Activated naive CD8-positive, alpha-beta T cell treated with anti-CD3 and anti-CD28 coated beads for 36 hours (primary cell): Measurements from ENCODE around the gene BTG2. TPM values are rescaled to one million over a fixed set of nuclear protein-coding genes. Genes with fewer than 3 reads are reported as not detected.

ENCODE experiments used
- DNase-seq: peaks from one replicate; pipeline ENCODE4 v3.0.0; 2021
- H3K27ac Mint-ChIP-seq: one replicate; pipeline ENCODE4 v1.8.0; 2022; ENCODE audit warnings: mild to moderate bottlenecking, moderate library complexity, mixed read lengths
- H3K27me3 Mint-ChIP-seq: one replicate; pipeline ENCODE4 v1.8.0; 2022; ENCODE audit warnings: mild to moderate bottlenecking, mixed read lengths
- H3K36me3 Mint-ChIP-seq: one replicate; pipeline ENCODE4 v1.8.0; 2021; ENCODE audit warnings: mild to moderate bottlenecking, mixed read lengths
- H3K4me1 Mint-ChIP-seq: one replicate; pipeline ENCODE4 v1.8.0; 2021; ENCODE audit warnings: mixed read lengths
- H3K4me3 Mint-ChIP-seq: one replicate; pipeline ENCODE4 v1.8.0; 2022; ENCODE audit warnings: mild to moderate bottlenecking, moderate library complexity, mixed read lengths
- H3K9me3 Mint-ChIP-seq: one replicate; pipeline ENCODE4 v1.8.0; 2022; ENCODE audit warnings: mixed read lengths
- total RNA-seq, 2 experiments: library from RNA; stranded (reverse); gene quantifications; one replicate each; pipeline ENCODE4 v1.2.3, GENCODE V29; 2021

Gene BTG2
- total RNA-seq, 2 experiments from 2014 or later: 74.7 to 81.2 TPM

- Mint-ChIP-seq H3K9me3 (no peaks in the 10 kb centered on the region), H3K27ac (peak overlapping the region; percentile 92), H3K36me3 (no peaks in the 10 kb centered on the region), H3K27me3 (no peaks in the 10 kb centered on the region), H3K4me3 (peak overlapping the region; percentile 80), H3K4me1 (peaks cover 53% of the 10 kb centered on the region)
- no peak for DNase-seq
These were observed 22.6 kb downstream of the BTG2 start for GRCh38 chr1:203327684-203328457.

GRCh38 chr1:203328714-203329122 lies 23.4 kb downstream of the BTG2 start:
- H3K9me3 Mint-ChIP-seq: no peaks in the 10 kb centered on the region
- DNase-seq: no peak
- no peaks in the 10 kb centered on the region for H3K27me3 Mint-ChIP-seq
- H3K27ac Mint-ChIP-seq: peak overlapping the region; percentile 92
- no peaks in the 10 kb centered on the region for H3K36me3 Mint-ChIP-seq
- peaks cover 44% of the 10 kb centered on the region for H3K4me1 Mint-ChIP-seq
- H3K4me3 Mint-ChIP-seq: no peak overlapping the region

GRCh38 chr1:203331224-203331623 lies 25.9 kb downstream of the BTG2 start:
- DNase-seq: no peak
- H3K4me1 Mint-ChIP-seq: peaks cover 27% of the 10 kb centered on the region
- no peaks in the 10 kb centered on the region for H3K27me3 Mint-ChIP-seq
- H3K4me3 Mint-ChIP-seq: no peak overlapping the region
- H3K27ac Mint-ChIP-seq: no peak overlapping the region
- no peaks in the 10 kb centered on the region for H3K36me3 Mint-ChIP-seq
- H3K9me3 Mint-ChIP-seq: no peaks in the 10 kb centered on the region

- Mint-ChIP-seq H3K27ac (no peak overlapping the region), H3K4me3 (no peak overlapping the region), H3K36me3 (no peaks in the 10 kb centered on the region), H3K27me3 (no peaks in the 10 kb centered on the region), H3K4me1 (peaks cover 13% of the 10 kb centered on the region), H3K9me3 (no peaks in the 10 kb centered on the region)
- no peak for DNase-seq
These were observed 30.2 kb downstream of the BTG2 start for GRCh38 chr1:203335503-203335902.

GRCh38 chr1:203336097-203336496 lies 30.8 kb downstream of the BTG2 start:
- H3K4me3 Mint-ChIP-seq: no peak overlapping the region
- no peaks in the 10 kb centered on the region for H3K9me3 Mint-ChIP-seq
- DNase-seq: no peak
- peaks cover 13% of the 10 kb centered on the region for H3K4me1 Mint-ChIP-seq
- H3K27me3 Mint-ChIP-seq: no peaks in the 10 kb centered on the region
- no peak overlapping the region for H3K27ac Mint-ChIP-seq
- no peaks in the 10 kb centered on the region for H3K36me3 Mint-ChIP-seq

- H3K27ac Mint-ChIP-seq: no peak overlapping the region
- DNase-seq: peak; percentile 39
- H3K9me3 Mint-ChIP-seq: no peaks in the 10 kb centered on the region
- peaks cover 16% of the 10 kb centered on the region for H3K4me1 Mint-ChIP-seq
- H3K27me3 Mint-ChIP-seq: peaks cover 5% of the 10 kb centered on the region
- no peak overlapping the region for H3K4me3 Mint-ChIP-seq
- H3K36me3 Mint-ChIP-seq: no peaks in the 10 kb centered on the region
These were observed 33.2 kb downstream of the BTG2 start for GRCh38 chr1:203338335-203339036.

- Mint-ChIP-seq H3K4me3 (no peak overlapping the region), H3K27me3 (peaks cover 5% of the 10 kb centered on the region), H3K27ac (no peak overlapping the region), H3K36me3 (no peaks in the 10 kb centered on the region), H3K9me3 (no peaks in the 10 kb centered on the region), H3K4me1 (peaks cover 16% of the 10 kb centered on the region)
- peak; percentile 46 for DNase-seq
These were observed 34.9 kb downstream of the BTG2 start for GRCh38 chr1:203340112-203340790.

GRCh38 chr1:203342192-203342940 lies 37.0 kb downstream of the BTG2 start:
- Mint-ChIP-seq H3K4me3 (no peak overlapping the region), H3K27ac (no peak overlapping the region), H3K36me3 (no peaks in the 10 kb centered on the region), H3K27me3 (peaks cover 5% of the 10 kb centered on the region), H3K4me1 (peaks cover 9% of the 10 kb centered on the region), H3K9me3 (no peaks in the 10 kb centered on the region)
- DNase-seq: peak; percentile 37

- no peak overlapping the region for H3K4me3 Mint-ChIP-seq
- H3K36me3 Mint-ChIP-seq: no peaks in the 10 kb centered on the region
- peaks cover 9% of the 10 kb centered on the region for H3K27me3 Mint-ChIP-seq
- H3K27ac Mint-ChIP-seq: no peak overlapping the region
- H3K9me3 Mint-ChIP-seq: no peaks in the 10 kb centered on the region
- no peak for DNase-seq
- H3K4me1 Mint-ChIP-seq: peaks cover 9% of the 10 kb centered on the region
These were observed 38.8 kb downstream of the BTG2 start for GRCh38 chr1:203343956-203344754.

GRCh38 chr1:203346060-203346768 lies 40.9 kb downstream of the BTG2 start:
- no peak overlapping the region for H3K27ac Mint-ChIP-seq
- no peaks in the 10 kb centered on the region for H3K9me3 Mint-ChIP-seq
- H3K27me3 Mint-ChIP-seq: peaks cover 9% of the 10 kb centered on the region
- no peak overlapping the region for H3K4me3 Mint-ChIP-seq
- H3K4me1 Mint-ChIP-seq: peaks cover 16% of the 10 kb centered on the region
- no peak for DNase-seq
- H3K36me3 Mint-ChIP-seq: no peaks in the 10 kb centered on the region

GRCh38 chr1:203346769-203347102 lies 41.4 kb downstream of the BTG2 start:
- H3K27me3 Mint-ChIP-seq: peaks cover 11% of the 10 kb centered on the region

GRCh38 chr1:203349166-203349565 lies 43.8 kb downstream of the BTG2 start:
- Mint-ChIP-seq H3K36me3 (no peaks in the 10 kb centered on the region), H3K9me3 (no peaks in the 10 kb centered on the region), H3K27ac (no peak overlapping the region), H3K4me3 (no peak overlapping the region), H3K27me3 (peaks cover 19% of the 10 kb centered on the region), H3K4me1 (peaks cover 17% of the 10 kb centered on the region)
- DNase-seq: no peak

More at GRCh38 chr1:203346769-203347102, 41.4 kb downstream of the BTG2 start:
- Mint-ChIP-seq H3K4me3 (no peak overlapping the region), H3K36me3 (no peaks in the 10 kb centered on the region), H3K27ac (no peak overlapping the region), H3K4me1 (peaks cover 20% of the 10 kb centered on the region), H3K9me3 (no peaks in the 10 kb centered on the region)
- no peak for DNase-seq

- H3K27me3 Mint-ChIP-seq: peaks cover 19% of the 10 kb centered on the region
- peak overlapping the region; percentile 42 for H3K27ac Mint-ChIP-seq
- no peaks in the 10 kb centered on the region for H3K36me3 Mint-ChIP-seq
- no peaks in the 10 kb centered on the region for H3K9me3 Mint-ChIP-seq
- peak overlapping the region; percentile 63 for H3K4me3 Mint-ChIP-seq
- no peak for DNase-seq
- H3K4me1 Mint-ChIP-seq: peaks cover 17% of the 10 kb centered on the region
These were observed 44.6 kb downstream of the BTG2 start for GRCh38 chr1:203349773-203350524.
